ENCODE data around the gene PDE11A.
A peak's percentile ranks its signal among the peaks of the same experiment; 100 is the strongest.

Gene PDE11A

GRCh38 chr2:177585234-177585863 lies 487.2 kb downstream of the PDE11A start:
- Histone ChIP-seq H3K4me1 (ENCODE audit: control insufficient read depth, insufficient read depth, low read length) (peaks cover 5% of the 10 kb centered on the region), H3K27ac (ENCODE audit: low read depth, low read length) (peak overlapping the region; percentile 0), H3K36me3 (ENCODE audit: control insufficient read depth, insufficient read depth, low read length) (no peaks in the 10 kb centered on the region), H3K4me3 (ENCODE audit: low read length) (no peak overlapping the region), H3K9ac (ENCODE audit: low read length) (no peak overlapping the region), H3K27me3 (ENCODE audit: control insufficient read depth, insufficient read depth, low read length) (no peaks in the 10 kb centered on the region)

- no peaks in the 10 kb centered on the region for H3K36me3 ChIP-seq (ENCODE audit: control insufficient read depth, insufficient read depth, low read length)
- no peak overlapping the region for H3K27ac ChIP-seq (ENCODE audit: low read depth, low read length)
- H3K4me1 ChIP-seq (ENCODE audit: control insufficient read depth, insufficient read depth, low read length), result peaks cover 14% of the 10 kb centered on the region
- H3K27me3 ChIP-seq (ENCODE audit: control insufficient read depth, insufficient read depth, low read length), result no peaks in the 10 kb centered on the region
- H3K4me3 ChIP-seq (ENCODE audit: low read length), result no peak overlapping the region
- H3K9ac ChIP-seq (ENCODE audit: low read length), result no peak overlapping the region
Measured at GRCh38 chr2:177584030-177584692, 488.4 kb downstream of the PDE11A start.

GRCh38 chr2:177582000-177582399 lies 490.6 kb downstream of the PDE11A start:
- no peaks in the 10 kb centered on the region for H3K36me3 ChIP-seq (ENCODE audit: control insufficient read depth, insufficient read depth, low read length)
- peaks cover 15% of the 10 kb centered on the region for H3K4me1 ChIP-seq (ENCODE audit: control insufficient read depth, insufficient read depth, low read length)
- no peaks in the 10 kb centered on the region for H3K27me3 ChIP-seq (ENCODE audit: control insufficient read depth, insufficient read depth, low read length)
- H3K27ac ChIP-seq (ENCODE audit: low read depth, low read length), result no peak overlapping the region
- H3K9ac ChIP-seq (ENCODE audit: low read length), result no peak overlapping the region
- H3K4me3 ChIP-seq (ENCODE audit: low read length), result no peak overlapping the region

GRCh38 chr2:177579486-177580036 lies 493.0 kb downstream of the PDE11A start:
- H3K27ac ChIP-seq (ENCODE audit: low read depth, low read length), result peak overlapping the region; percentile 41
- peaks cover 13% of the 10 kb centered on the region for H3K4me1 ChIP-seq (ENCODE audit: control insufficient read depth, insufficient read depth, low read length)
- H3K9ac ChIP-seq (ENCODE audit: low read length), result no peak overlapping the region
- no peaks in the 10 kb centered on the region for H3K36me3 ChIP-seq (ENCODE audit: control insufficient read depth, insufficient read depth, low read length)
- no peaks in the 10 kb centered on the region for H3K27me3 ChIP-seq (ENCODE audit: control insufficient read depth, insufficient read depth, low read length)
- H3K4me3 ChIP-seq (ENCODE audit: low read length), result no peak overlapping the region

- Histone ChIP-seq H3K4me1 (ENCODE audit: control insufficient read depth, insufficient read depth, low read length) (peaks cover 13% of the 10 kb centered on the region), H3K27ac (ENCODE audit: low read depth, low read length) (no peak overlapping the region), H3K9ac (ENCODE audit: low read length) (no peak overlapping the region), H3K36me3 (ENCODE audit: control insufficient read depth, insufficient read depth, low read length) (no peaks in the 10 kb centered on the region), H3K27me3 (ENCODE audit: control insufficient read depth, insufficient read depth, low read length) (no peaks in the 10 kb centered on the region), H3K4me3 (ENCODE audit: low read length) (no peak overlapping the region)
Measured at GRCh38 chr2:177578454-177578853, 494.1 kb downstream of the PDE11A start.

GRCh38 chr2:177577075-177577474 lies 495.5 kb downstream of the PDE11A start:
- Histone ChIP-seq H3K4me1 (ENCODE audit: control insufficient read depth, insufficient read depth, low read length) (peaks cover 19% of the 10 kb centered on the region), H3K36me3 (ENCODE audit: control insufficient read depth, insufficient read depth, low read length) (no peaks in the 10 kb centered on the region), H3K9ac (ENCODE audit: low read length) (no peak overlapping the region), H3K4me3 (ENCODE audit: low read length) (no peak overlapping the region), H3K27me3 (ENCODE audit: control insufficient read depth, insufficient read depth, low read length) (no peaks in the 10 kb centered on the region), H3K27ac (ENCODE audit: low read depth, low read length) (no peak overlapping the region)

GRCh38 chr2:177575358-177575757 lies 497.2 kb downstream of the PDE11A start:
- no peaks in the 10 kb centered on the region for H3K27me3 ChIP-seq (ENCODE audit: control insufficient read depth, insufficient read depth, low read length)
- H3K4me1 ChIP-seq (ENCODE audit: control insufficient read depth, insufficient read depth, low read length), result peaks cover 23% of the 10 kb centered on the region
- H3K9ac ChIP-seq (ENCODE audit: low read length), result no peak overlapping the region
- no peaks in the 10 kb centered on the region for H3K36me3 ChIP-seq (ENCODE audit: control insufficient read depth, insufficient read depth, low read length)
- H3K27ac ChIP-seq (ENCODE audit: low read depth, low read length), result no peak overlapping the region
- H3K4me3 ChIP-seq (ENCODE audit: low read length), result no peak overlapping the region

- no peaks in the 10 kb centered on the region for H3K27me3 ChIP-seq (ENCODE audit: control insufficient read depth, insufficient read depth, low read length)
- H3K27ac ChIP-seq (ENCODE audit: low read depth, low read length), result no peak overlapping the region
Measured at GRCh38 chr2:177574356-177574755, 498.2 kb downstream of the PDE11A start.

More at GRCh38 chr2:177574356-177574755, 498.2 kb downstream of the PDE11A start:
- peaks cover 16% of the 10 kb centered on the region for H3K4me1 ChIP-seq (ENCODE audit: control insufficient read depth, insufficient read depth, low read length)
- no peak overlapping the region for H3K4me3 ChIP-seq (ENCODE audit: low read length)
- no peak overlapping the region for H3K9ac ChIP-seq (ENCODE audit: low read length)
- no peaks in the 10 kb centered on the region for H3K36me3 ChIP-seq (ENCODE audit: control insufficient read depth, insufficient read depth, low read length)

Data from rectal smooth muscle tissue (tissue), 1 donor.